ENCODE data around the gene NANOS2.

- TF ChIP-seq CTCF (IDR thresholded peaks at IDR 0.05) (no peak), POLR2A (IDR thresholded peaks at IDR 0.05) (no peak)
These were observed 19.0 kb downstream of the NANOS2 start for GRCh38 chr19:45895519-45895972.

All from adrenal gland (tissue), 5 donors.